ENCODE results near the gene C18orf63.

The C18orf63 gene

GRCh38 chr18:74397572-74397971, 81.9 kb downstream of the C18orf63 start:
- H3K4me3 ChIP-seq (ENCODE audit: low read depth, low read length) = no peak overlapping the region
- no peak for DNase-seq (ENCODE audit: low read depth)
- TF ChIP-seq CTCF (IDR thresholded peaks at IDR 0.05; ENCODE audit: control insufficient read depth, extremely low read depth, insufficient read depth) = peak; percentile 21

- DNase-seq (ENCODE audit: low read depth) = no peak
- no peak for TF ChIP-seq CTCF (IDR thresholded peaks at IDR 0.05; ENCODE audit: control insufficient read depth, extremely low read depth, insufficient read depth)
- no peak overlapping the region for H3K4me3 ChIP-seq (ENCODE audit: low read depth, low read length)
These were observed 83.7 kb downstream of the C18orf63 start for GRCh38 chr18:74399091-74399887.

GRCh38 chr18:74400813-74401212, 85.2 kb downstream of the C18orf63 start:
- no peak for DNase-seq (ENCODE audit: low read depth)
- no peak overlapping the region for H3K4me3 ChIP-seq (ENCODE audit: low read depth, low read length)
- no peak for TF ChIP-seq CTCF (IDR thresholded peaks at IDR 0.05; ENCODE audit: control insufficient read depth, extremely low read depth, insufficient read depth)

- DNase-seq (ENCODE audit: low read depth) = no peak
- H3K4me3 ChIP-seq (ENCODE audit: low read depth, low read length) = no peak overlapping the region
- TF ChIP-seq CTCF (IDR thresholded peaks at IDR 0.05; ENCODE audit: control insufficient read depth, extremely low read depth, insufficient read depth) = no peak
These were observed 87.3 kb downstream of the C18orf63 start for GRCh38 chr18:74402806-74403433.

GRCh38 chr18:74407888-74408287, 92.2 kb downstream of the C18orf63 start:
- no peak for DNase-seq (ENCODE audit: low read depth)
- H3K4me3 ChIP-seq (ENCODE audit: low read depth, low read length) = no peak overlapping the region
- no peak for TF ChIP-seq CTCF (IDR thresholded peaks at IDR 0.05; ENCODE audit: control insufficient read depth, extremely low read depth, insufficient read depth)

Data from LNCaP clone FGC (cell line).